Measurements from ENCODE around the gene OPA3. TPM values are rescaled to one million over a fixed set of nuclear protein-coding genes. Genes with fewer than 3 reads are reported as not detected.

The OPA3 gene
- total and polyA plus RNA-seq, 10 of the 15 experiments (the other 5 are each of a cell fraction or from before 2014, with no cell fraction given): 2.2 to 24.3 (median 13.3) TPM

DNA sequence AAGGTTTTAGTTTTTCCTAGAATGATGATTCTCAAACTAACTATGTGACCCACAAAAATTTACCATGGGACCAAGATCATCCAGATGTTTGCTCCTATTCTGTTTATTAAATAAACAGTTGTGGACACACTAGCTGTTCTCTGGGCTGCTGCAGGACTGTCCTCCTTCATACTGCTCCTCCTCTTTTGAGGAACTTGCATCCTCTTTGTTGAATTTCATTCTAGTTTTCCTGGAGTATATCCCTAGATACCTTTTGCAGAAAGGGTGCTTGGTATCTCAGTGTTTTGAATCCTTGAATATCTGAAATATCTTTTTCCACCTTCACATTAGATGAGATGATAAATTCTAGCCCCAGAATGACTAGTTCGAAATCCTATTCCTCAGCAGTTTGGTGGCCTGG is 53.3 kb downstream of the OPA3 start:
- FAIRE-seq (no peak), DNase-seq (ENCODE audit: low read depth, low spot score) (no peak), ATAC-seq (no peak)
- H3K4me2 ChIP-seq (ENCODE audit: control insufficient read depth, insufficient read depth): no peak overlapping the region
- H3K36me3 ChIP-seq (ENCODE audit: control insufficient read depth in 2 of 2, insufficient read depth in 2 of 2, low read length in 1 of 2): peaks cover 2 to 9% of the 10 kb centered on the region in 2 experiments
- H3K9me3 ChIP-seq (replicated peaks; ENCODE audit: control insufficient read depth, insufficient read depth, low read length): no peaks in the 10 kb centered on the region; the same call in 2 of the 3 replicates
- H3K79me2 ChIP-seq (ENCODE audit: control insufficient read depth, insufficient read depth, low read length): no peaks in the 10 kb centered on the region
- no peak overlapping the region for H3K9ac ChIP-seq (ENCODE audit: control insufficient read depth, insufficient read depth, low read length)
- ChIA-PET RAD21 (ENCODE audit: unreplicated experiment) (no interaction called here), POLR2A (interaction anchor here (0.5 kb wide), 1 partner anchor 62 kb away, joined by 3 read pairs; no protein-coding TSS in a partner anchor), CTCF (no interaction called here), SMC1A (ENCODE audit: uncharacterized antibody, unreplicated experiment) (no interaction called here)
- in situ Hi-C loops (cut with MboI): no loop called here
- TF ChIP-seq BRCA1 (IDR thresholded peaks at IDR 0.05; ENCODE audit: low read depth, low read length): no peak
- TF ChIP-seq TBL1XR1 (IDR thresholded peaks at IDR 0.05; ENCODE audit: low read depth, low read length): no peak
- TF ChIP-seq ZNF207 (IDR thresholded peaks at IDR 0.05; ENCODE audit: borderline replicate concordance): no peak
- TF ChIP-seq ESRRA (IDR thresholded peaks at IDR 0.05; ENCODE audit: low read length): no peak
- TF ChIP-seq PAX8 (IDR thresholded peaks at IDR 0.05): no peak
- TF ChIP-seq, protein P1, sequence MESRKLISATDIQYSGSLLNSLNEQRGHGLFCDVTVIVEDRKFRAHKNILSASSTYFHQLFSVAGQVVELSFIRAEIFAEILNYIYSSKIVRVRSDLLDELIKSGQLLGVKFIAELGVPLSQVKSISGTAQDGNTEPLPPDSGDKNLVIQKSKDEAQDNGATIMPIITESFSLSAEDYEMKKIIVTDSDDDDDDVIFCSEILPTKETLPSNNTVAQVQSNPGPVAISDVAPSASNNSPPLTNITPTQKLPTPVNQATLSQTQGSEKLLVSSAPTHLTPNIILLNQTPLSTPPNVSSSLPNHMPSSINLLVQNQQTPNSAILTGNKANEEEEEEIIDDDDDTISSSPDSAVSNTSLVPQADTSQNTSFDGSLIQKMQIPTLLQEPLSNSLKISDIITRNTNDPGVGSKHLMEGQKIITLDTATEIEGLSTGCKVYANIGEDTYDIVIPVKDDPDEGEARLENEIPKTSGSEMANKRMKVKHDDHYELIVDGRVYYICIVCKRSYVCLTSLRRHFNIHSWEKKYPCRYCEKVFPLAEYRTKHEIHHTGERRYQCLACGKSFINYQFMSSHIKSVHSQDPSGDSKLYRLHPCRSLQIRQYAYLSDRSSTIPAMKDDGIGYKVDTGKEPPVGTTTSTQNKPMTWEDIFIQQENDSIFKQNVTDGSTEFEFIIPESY (IDR thresholded peaks at IDR 0.05): no peak
- TF ChIP-seq, protein P2, sequence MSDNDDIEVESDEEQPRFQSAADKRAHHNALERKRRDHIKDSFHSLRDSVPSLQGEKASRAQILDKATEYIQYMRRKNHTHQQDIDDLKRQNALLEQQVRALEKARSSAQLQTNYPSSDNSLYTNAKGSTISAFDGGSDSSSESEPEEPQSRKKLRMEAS (IDR thresholded peaks at IDR 0.05; ENCODE audit: low read depth, low read length): no peak
- H3K4me1 ChIP-seq (ENCODE audit: control insufficient read depth, insufficient read depth, low read length): no peaks in the 10 kb centered on the region
- 96% methylated on average over 1 of the region's 1 CpG for WGBS (ENCODE audit: insufficient coverage, insufficient replicate concordance, low lambda C conversion rate, missing lambda C conversion rate)
- no peak overlapping the region for H3K4me3 ChIP-seq
- H2AFZ ChIP-seq (ENCODE audit: control insufficient read depth, low read depth, low read length): no peak overlapping the region
- H3K27ac ChIP-seq (ENCODE audit: control insufficient read depth, insufficient read depth): no peak overlapping the region
- BruUV-seq (replicated peaks): no TSS peak
- intact Hi-C loops (cut with micrococcal nuclease; ENCODE audit: unreplicated experiment): no loop called here
- no peaks in the 10 kb centered on the region for H4K20me1 ChIP-seq (ENCODE audit: control insufficient read depth, insufficient read depth)
- H3K27me3 ChIP-seq (replicated peaks in 1 of 2; ENCODE audit: control insufficient read depth in 2 of 2, insufficient read depth in 2 of 2, low read length in 1 of 2): no peaks in the 10 kb centered on the region

All from GM12878 (cell line).